HG03521 (cell line): ENCODE measurements around the gene TNS3.
"Not testable (repeated sequence)": the region's sequence is repeated elsewhere in the genome, so short reads cannot be mapped to it uniquely, and the experiment has no call there.

Source experiments
- ATAC-seq: cut with Tn5 transposase; IDR thresholded peaks from one replicate; pipeline ENCODE4 v1.9.1; 2021; ENCODE audit warnings: mild to moderate bottlenecking, moderate library complexity; ENCODE audit not compliant: unreplicated experiment

Gene TNS3

DNA sequence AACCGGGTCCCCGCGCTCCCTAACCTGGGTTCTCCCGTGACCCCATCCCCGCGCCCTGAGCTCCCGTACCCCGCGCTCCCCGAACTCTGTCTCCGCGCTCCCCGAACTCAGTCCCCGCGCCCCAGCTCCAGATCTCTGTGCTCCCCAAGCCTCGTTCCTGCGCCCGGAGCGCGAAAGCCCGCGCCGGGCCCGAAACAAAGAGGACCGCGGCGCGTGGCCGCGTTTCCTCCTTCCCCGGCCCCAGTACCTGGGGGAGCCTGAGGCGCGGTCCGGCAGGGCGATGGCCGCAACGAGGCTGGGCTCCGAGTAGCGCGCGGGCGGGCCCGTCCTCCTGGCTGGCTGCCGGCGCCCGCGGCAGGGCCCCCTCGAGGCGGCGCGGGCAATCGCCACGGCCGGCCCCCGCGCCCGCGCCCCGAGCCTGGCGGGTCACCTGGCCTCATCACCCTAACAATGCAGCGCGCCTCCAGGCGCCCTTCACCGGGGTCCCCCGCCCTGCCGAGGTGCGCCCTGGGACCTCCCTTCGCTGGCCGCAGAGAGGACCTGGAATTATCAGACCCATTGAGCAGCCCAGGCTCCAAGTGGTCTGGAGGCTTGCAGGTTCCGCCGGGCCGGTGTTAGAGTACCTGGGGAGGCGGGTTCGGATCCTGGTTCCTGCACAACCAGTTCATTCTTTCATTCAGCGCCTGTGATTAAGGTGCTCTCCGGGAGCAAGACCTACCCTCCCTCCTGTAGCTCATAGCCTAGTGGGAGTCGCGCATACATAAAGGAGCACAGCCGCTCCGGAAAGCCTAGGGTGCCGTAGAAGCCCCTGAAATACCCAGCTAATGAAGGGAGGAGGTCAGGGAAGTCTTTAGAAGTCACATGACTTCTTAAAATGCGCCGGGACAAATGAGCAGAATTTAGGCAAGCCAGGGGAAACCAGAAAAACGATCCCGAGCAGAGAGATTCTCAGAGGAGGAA lies at the start of gene TNS3:
Gene TNS3 (minus strand): TSS at position 308 of the 960 bp plus-strand sequence. CDS start 142,475 bp downstream, outside the sequence.
- ATAC-seq: no peak

- no peak for ATAC-seq
These were observed 49.8 kb upstream of the TNS3 start for GRCh38 chr7:47631711-47632110.

DNA sequence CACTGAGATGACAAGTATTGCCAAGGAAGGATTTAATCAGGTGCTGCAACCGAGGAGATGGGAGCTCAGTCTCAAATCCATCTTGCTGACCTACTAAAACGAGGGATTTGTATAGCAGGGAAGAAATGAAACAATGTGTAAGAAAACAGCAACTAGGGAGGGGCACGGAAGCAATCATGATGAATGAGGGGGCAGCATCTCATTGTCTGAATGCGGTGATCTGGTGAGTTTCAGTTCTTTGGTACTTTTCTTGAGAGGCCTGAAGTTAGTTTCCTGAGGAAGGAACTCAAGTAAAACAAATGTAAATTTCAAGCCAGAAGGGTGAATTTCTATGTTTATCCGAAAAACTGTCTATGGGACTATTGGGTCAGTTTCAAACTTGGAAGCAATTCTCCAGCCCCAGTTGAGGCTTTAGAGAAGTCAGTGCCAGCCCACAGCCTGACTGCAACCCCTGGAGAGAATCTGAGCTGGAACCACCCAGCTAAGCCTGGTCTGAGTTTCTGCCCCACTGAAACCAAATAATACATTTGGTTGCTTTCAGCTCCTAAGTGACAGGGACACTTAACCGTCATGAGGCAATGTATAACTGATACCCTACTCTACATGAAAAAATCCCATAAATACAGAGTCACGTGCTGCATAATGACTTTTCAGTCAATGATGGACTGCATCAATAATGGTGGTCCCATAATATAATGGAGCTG lies 45.8 kb upstream of the TNS3 start:
- ATAC-seq: no peak

GRCh38 chr7:47625861-47626715 lies 44.2 kb upstream of the TNS3 start:
- ATAC-seq: no peak

GRCh38 chr7:47624689-47625088 lies 42.8 kb upstream of the TNS3 start:
- no peak for ATAC-seq

DNA sequence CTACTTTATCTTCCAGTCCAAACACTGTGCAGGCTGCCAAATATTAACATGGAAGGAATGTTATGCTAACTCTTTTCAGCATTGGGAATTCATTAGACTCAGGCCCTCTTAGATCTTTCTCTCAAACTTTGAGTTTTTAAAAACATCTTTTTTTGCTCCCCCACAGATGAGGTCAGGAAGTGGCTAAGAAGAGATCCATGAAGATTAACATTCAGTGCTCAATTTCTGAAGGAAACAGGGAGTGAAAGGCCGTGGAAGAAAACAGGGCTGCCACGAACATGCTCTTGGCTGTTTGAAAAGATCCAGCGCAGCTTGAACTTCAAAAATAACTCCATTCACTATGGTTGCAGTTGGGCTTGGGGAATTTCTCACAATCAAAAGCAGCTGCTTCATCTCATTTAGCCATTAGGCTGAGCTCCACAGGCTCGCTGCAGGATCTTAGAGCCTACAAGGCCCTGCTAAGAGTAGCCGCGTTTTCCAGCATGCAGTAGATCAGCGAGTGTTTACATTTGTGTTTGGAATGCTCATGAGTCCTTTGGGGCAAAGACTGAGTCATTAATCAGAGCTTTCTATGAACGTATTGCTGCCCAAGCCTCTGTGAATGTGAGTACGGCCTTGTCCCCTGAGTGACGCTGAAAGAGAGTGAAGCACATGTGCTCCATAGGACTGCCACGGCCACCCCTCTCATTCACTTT lies 41.2 kb upstream of the TNS3 start:
- ATAC-seq: no peak

DNA sequence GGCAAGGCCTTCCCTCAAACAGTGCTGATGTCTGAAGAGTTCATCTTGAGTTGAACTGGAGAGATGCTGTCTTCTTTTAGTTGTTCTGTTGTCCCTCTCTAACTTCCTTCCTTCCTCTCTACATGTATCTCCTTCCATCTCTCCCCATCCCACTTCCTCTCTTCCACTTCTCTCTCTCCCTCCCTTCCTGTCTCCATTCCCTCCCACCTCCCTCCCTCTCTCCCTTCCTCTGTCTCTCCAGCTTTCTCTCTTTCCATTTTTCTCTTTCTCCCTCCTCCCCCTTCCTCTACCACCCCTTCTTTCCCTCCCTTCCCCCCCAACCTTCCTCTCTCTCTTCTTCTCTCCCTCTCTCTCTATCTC lies 40.7 kb upstream of the TNS3 start:
- no peak for ATAC-seq

DNA sequence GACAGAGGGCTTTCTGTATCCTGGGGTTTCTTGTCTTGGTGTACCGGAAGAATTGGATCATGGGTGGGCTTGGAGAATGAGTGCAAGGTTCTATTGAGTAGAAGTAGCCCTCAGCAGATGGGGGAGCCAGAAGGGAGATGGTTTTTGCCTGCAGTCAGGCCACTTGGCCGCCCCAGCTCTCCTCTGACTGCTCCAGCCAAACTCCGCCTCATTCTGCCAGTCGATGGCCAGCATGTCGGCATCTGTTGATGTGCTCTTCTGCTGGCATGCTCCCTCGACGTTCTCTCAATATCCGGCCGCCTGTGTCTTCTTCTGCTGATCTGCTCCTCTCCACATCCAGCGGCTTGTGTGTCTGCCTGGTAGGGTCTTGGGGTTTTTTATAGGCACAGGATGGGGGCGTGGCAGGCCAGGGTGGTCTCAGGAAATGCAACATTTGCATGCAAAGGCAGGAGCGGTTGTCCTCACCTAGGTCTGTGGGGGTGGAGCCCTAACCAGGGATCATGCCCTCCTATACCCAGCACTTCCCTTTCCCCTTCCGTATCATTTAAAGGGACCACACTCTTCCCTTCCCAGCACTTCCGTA lies 40.2 kb upstream of the TNS3 start:
- no peak for ATAC-seq

DNA sequence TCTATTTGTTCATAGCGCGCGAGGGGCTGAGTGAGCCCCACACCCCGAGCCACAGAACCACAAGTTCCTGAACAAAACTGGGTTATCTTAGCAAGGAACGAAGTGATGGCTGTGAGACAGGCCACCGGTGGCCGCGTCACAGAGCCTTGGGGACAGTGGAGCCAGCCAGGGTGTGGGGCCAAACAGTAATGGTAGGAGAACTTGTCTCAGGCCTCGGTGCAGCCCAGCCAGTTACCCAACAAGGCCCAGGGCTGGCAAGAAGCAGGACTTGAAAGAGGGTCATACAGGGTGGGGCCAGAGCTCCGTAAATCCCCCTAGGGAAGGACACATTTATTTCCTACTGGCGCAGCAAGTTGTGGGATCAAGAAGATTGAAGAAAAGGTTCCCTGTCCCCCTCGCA lies 39.4 kb upstream of the TNS3 start:
- ATAC-seq: no peak

DNA sequence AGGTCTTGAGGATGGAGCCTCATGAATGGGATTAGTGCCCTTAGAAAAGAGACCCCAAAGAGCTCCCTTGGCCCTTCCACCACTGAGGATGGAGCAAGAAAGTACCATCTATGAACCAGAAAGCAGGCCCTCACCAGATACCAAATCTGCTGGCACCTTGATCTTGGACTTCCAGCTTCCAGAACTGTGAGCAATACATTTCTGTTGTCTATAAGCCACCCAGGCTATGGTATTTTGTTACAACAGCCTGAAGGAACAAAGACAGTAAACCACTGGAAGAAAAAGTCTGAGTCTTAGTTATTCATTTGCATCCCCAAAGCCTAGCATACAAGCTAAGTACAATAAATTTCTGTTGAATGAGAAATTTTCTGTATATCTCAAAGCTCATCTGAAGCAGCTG lies 37.9 kb upstream of the TNS3 start:
- no peak for ATAC-seq

DNA sequence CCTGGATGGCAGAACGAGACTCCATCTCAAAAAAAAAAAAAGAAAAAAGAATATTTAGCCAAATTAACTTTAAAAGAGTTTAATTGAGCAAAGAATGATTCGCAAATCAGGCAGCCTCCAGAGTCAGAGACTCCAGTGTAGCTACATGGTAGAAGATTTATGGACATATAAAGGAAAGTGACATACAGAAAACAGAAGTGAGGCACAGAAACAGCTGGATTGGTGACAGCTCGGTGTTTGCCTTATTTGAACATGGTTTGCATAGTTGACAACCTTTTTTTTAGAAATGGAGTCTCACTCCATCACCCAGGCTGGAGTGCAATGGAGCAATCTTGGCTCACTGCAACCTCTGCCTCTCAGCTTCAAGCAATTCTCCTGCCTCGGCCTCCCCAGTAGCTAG lies 35.2 kb upstream of the TNS3 start:
- no peak for ATAC-seq

DNA sequence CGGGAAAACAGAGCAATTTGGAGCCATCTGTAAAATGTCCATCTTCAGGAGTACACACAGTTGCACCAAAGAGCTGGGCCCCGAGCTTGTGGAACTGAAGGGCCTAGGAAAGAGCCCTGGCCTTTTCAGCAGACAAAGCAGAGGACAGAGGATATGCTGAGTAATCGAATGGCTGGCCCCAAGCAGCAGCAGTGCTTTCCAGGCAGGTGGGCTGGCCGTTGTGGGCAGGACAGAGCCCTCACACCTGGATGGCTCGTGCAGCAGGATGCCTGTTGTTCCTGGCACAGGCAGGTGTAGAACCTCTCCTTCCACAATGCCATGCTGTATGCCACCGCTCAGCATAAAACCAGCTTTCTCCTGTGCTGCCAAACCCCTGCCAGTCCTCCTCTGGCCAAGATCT lies 32.5 kb upstream of the TNS3 start:
- ATAC-seq: no peak

DNA sequence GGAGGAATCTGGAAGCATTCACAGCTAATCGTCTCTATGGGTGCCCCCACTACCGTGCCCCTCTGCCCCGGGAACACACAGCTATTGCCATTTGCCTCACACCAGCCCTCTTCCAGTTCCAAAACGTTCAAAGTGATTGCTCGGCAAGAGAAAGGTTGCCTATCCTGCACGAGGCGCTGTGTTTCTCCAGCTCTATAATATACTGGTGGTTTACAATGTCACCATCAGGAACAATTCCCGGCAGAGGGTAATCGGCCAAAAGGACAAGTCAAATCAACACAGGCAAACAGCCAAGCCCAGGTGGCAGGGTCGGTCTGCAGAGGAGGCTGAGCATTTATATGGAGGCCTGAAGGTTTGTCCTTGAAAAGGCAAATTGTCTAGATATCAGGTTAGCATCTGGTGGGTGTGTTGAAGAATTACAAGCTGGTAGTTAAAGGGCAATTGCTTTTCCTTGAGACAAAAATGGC lies 29.2 kb upstream of the TNS3 start:
- ATAC-seq: no peak

- no peak for ATAC-seq
These were observed 28.7 kb upstream of the TNS3 start for GRCh38 chr7:47610506-47611044.

- ATAC-seq: no peak
These were observed 28.0 kb upstream of the TNS3 start for GRCh38 chr7:47609803-47610452.

- ATAC-seq: not testable (repeated sequence)
These were observed 24.7 kb upstream of the TNS3 start for GRCh38 chr7:47606593-47607046.

DNA sequence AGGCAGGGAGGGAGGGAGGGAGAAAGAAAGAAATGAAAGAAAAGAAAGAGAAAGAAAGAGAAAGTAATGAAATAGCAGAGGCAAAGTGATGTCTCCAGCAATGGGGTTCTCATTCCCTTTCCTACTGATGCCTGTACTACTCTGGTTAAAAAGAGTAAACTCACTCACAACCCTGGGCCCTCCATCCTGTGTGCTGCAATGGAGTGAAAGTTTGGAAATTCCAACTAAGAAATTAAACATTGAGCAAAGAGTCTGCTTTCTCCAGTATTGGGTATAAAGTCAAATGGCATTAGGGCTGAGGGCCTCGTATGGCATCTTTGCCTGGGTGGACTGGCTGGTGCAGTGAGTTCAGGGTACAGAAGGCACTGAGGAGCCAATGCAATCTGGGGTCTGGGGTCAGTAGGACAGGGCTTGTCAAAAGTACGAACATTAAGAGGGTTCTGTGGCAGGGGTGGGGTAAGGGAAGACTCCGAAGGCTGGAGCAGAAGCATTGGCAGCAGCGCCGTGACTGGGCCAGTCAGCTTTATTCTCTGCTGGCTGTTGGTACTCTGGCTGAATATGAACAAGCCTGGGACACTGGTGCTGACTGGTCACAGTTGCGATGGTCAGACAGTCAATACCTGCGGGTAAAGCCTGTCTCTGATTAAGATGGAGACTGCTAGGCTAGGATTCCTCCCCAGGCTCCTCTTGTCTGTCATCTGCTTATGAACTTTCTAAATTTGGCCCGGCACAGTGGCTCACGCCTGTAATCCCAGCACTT lies 24.1 kb upstream of the TNS3 start:
- no peak for ATAC-seq

DNA sequence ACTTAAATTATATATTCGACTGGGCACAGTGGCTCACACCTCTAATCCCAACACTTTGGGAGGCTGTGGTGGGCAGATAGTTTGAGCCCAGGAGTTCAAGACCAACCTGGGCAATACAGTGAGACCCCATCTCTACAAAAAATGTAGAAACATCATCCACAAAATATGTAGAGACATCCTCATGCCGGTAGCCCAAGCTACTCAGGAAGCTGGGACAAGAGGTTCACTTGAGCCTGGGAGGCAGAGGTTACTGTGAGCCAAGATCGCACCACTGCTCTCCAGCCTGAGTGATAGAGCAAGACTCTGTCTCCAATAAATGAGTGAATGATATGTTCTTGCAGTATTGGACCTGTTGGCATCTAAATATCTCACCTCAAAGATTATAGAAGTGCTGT lies 22.6 kb upstream of the TNS3 start:
- no peak for ATAC-seq
